ENCODE data around the gene PPP1R10.

PPP1R10 gene

DNA sequence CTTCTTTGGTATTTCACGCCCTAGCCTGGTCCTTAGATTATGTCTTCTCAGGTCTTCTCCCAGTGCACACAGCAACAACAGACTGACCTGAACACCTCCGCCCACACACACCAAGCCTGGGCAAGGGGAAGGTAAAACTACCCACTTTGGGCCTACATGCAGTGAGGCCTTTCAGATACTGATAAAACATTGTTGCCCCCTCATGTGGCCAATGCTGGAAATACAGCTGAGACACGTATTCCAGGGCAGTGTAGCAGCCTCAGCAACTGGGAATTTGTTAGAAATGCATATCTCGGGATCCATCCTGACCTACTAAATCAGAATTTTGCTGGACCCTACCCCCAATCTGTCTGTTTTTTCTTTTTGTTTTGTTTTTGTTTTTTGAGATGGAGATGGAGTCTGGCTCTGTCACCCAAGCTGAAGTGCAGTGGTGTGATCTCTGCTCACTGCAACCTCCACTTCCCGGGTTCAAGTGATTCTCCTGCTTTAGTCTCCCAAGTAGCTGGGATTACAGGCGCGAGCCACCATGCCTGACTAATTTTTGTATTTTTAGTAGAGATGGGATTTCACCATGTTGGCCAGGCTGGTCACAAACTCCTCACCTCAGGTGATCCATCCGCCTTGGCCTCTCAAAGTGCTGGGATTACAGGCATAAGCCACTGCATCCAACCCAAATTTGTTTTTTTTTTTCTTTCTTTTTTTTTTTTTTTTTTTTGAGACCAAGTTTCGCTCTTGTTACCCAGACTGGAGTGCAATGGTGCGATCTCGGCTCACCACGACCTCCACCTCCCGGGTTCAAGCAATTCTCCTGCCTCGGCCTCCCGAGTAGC lies 19.5 kb downstream of the PPP1R10 start:
- peak; percentile 73 to 84 for DNase-seq

DNA sequence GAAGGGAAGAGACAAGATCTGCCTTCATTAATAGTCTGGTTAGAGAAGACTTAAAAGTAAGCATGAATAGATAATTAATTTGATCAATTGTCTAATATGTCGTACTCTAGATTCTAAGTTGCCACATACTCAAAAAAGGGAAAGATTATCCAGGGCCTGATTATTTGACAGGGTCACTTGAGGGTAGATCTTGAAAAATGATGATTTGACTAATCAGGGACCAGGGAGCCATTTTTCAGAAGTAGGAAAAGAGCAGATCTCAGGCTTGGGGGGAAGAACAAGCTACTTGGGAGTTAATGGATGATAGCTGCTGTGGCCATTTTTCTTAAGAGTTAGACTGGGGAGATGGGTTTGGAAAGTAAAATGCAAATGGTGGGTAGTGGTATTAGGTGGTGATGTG lies 24.8 kb downstream of the PPP1R10 start:
- no peak for DNase-seq

DNA sequence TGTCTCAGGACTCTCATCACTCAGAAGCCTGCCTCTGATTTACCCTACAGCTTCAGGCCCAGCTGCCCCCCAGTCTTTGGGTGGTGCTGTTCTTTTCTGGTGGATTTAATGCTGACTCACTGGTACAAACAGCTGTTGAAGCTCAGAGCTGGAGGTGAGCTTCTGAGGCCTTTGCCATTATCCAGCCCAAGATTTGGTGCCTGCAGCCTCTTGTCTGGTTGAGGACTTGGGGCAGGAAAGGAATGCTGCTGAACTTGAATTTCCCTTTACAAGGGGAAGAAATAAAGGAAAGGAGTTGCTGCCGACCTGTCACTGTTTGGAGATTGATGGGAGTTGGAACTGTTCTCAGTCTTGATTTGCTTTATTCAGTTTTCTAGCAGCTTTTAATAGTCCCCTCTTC lies 26.0 kb downstream of the PPP1R10 start:
- DNase-seq, result no peak

DNA sequence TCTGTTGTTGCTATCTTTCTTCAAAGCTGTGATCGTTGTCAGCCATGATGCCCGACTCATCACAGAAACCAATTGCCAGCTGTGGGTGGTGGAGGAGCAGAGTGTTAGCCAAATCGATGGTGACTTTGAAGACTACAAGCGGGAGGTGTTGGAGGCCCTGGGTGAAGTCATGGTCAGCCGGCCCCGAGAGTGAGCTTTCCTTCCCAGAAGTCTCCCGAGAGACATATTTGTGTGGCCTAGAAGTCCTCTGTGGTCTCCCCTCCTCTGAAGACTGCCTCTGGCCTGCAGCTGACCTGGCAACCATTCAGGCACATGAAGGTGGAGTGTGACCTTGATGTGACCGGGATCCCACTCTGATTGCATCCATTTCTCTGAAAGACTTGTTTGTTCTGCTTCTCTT lies 26.5 kb downstream of the PPP1R10 start:
- no peak for DNase-seq

DNA sequence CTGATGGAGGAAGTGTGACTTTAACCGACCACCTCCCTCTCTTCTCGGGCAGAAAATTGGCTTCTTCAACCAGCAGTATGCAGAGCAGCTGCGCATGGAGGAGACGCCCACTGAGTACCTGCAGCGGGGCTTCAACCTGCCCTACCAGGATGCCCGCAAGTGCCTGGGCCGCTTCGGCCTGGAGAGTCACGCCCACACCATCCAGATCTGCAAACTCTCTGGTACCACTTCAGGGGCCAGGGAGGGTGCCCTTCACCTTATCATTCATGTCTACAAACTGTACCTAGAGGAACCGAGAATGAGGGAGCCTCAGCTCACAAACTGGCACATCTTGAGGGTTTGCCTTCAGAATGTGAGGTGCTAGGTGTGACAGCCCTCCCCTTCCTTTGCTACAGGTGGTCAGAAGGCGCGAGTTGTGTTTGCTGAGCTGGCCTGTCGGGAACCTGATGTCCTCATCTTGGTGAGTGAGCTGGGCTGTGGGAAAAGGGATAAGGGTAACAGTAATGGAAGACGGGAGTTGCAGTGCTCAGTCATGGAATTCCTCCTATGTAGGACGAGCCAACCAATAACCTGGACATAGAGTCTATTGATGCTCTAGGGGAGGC lies 27.2 kb downstream of the PPP1R10 start:
- DNase-seq, result no peak

DNA sequence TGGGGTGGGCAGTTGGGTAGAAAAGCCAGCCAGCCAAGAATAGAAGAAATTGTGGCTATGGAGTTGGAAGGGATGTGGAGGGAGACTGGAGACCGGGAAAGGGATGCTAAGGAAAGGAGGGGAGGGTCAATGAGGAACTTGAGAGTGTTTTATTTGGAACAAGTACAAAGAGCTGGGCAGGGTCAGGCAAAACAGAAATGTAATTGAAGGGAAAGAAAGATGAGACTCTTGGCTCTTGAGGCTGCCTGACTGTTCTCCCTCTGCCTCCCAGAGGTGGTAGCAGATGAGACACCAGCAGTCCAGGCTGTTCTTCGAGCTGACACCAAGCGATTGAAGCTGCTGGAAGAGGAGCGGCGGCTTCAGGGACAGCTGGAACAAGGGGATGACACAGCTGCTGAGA lies 33.1 kb downstream of the PPP1R10 start:
- DNase-seq, result no peak

DNA sequence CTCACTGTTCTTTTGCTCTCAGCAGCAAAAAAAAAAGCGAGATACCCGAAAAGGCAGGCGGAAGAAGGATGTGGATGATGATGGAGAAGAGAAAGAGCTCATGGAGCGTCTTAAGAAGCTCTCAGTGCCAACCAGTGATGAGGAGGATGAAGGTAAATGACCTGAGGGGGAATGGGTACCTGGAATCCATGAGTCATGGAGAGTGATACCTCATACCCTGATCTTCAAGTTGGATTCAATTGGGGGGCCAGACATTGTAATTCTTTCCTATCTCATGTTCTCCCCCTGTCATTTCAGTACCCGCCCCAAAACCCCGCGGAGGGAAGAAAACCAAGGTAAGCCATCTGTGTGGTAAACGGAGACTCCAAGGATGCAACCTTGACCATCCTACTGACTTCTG lies 39.0 kb downstream of the PPP1R10 start:
- no peak for DNase-seq

DNA sequence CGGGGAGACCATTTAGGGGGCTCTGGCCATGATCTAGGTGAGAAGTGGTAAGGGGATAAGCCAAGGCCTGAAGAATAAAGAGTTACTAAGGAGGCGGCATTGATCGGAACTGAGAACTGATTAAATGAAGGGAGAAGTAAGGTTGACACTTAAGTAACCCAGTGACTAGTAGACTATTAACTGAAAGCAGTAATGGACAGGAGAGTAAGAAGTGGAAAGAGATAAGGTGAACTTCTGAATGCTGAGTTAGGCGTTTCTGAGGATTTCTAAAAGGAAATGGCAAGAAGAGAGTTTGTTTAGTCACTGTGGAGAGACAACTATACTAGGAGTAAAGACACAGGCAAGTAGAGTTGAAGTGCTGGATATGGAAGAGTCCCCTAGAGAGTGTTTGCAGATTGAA lies 43.9 kb downstream of the PPP1R10 start:
- DNase-seq, result no peak

DNA sequence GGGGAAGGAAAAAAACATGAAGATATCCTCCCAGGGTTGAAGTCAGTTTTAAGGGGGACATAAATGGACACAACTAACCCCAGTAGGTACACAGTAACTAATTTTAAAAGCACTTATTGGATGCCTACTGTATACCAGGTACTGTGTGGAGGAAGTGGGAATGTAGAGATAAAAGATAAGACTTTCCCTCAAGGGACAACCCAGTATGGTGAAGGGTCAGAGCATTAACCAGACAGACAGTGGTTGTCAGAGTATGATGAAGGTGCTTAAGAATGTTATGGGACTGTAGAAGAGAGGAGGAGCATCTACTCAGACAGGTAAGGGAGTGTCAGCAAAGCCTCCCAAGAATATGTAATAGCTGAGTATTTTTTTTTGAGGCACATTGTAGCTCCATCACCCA lies 44.9 kb downstream of the PPP1R10 start:
- DNase-seq, result no peak

DNA sequence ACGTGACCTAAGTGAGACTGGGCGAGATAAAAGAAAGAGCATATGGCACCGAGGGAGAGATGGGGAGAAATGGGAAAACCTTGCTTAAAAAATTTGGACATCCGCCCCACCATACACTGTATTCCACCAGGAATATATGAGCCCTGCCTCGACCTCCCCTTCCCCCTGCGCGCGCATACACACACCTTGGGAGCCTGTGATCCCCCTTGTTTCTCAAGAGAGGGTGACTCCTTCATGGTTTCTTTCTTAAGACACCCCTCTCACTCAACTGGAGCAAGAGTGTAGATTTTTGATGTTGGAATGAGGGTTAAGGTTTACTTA lies 45.3 kb downstream of the PPP1R10 start:
- no peak for DNase-seq

DNA sequence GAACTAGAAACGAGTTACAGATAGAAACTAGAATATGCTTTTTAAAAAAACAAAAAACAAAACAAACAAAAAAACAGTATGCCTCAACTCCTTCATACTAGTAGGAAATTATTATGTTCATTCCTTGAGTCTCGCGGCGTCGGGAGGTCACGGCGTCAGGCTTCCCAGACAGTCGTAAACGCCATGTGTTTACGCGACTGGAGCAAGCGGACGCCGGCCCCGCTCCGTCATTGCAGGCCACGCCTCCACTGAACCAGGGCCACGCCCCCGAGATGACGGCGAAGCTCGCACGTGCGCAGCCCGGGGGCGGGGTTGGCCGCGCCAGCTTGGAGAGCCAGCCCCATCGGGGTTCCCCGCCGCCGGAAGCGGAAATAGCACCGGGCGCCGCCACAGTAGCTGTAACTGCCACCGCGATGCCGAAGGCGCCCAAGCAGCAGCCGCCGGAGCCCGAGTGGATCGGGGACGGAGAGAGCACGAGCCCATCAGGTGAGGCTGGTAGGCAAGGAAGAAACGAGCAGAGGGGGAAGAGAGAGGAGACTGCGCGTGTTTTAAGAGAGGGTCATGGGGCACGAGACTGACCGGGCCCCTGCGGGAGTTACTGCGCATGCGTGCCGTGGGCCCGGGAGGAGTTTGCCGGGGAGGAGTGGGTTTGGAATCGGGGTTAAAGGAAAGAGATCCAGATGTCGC lies 45.8 kb downstream of the PPP1R10 start, which contains the start of gene ABCF1:
Gene ABCF1, plus strand, starts transcription at position 368 of the 687 bp plus-strand sequence. Its CDS starts 46 bp downstream, at position 414.
- peak; percentile 98 to 99 for DNase-seq

DNA sequence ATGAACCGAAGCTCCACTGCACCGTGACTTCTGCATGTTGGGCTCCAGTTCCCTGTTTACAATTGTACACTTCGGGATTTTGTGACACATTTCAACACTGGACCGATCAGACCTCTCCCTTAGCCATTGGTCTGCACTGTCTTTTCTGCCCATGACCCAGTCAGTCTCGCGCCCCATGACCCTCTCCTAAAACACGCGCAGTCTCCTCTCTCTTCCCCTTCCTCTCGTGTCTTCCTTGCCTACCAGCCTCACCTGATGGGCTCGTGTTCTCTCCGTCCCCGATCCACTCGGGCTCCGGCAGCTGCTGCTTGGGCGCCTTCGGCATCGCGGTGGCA lies 46.3 kb downstream of the PPP1R10 start:
- DNase-seq, result no peak

DNA sequence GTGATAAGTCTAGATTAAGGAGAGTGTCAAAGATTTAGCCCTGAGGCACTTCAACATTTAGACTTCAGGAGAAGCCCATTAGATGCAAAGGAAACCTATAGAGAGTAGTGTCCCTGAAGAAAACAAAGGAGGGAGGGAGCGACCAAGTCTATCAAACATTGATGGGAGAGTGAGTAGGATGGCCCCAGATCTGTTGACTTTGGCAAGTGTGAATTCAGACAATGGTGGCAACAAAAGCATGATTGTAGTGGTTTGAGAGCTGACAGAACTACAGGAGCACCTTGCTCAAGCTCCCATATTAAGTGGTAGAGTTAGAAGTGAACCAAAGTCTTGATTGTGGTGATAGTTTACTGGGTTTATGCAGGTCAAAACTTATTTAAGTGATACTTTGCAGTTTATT lies 46.8 kb downstream of the PPP1R10 start:
- no peak for DNase-seq

DNA sequence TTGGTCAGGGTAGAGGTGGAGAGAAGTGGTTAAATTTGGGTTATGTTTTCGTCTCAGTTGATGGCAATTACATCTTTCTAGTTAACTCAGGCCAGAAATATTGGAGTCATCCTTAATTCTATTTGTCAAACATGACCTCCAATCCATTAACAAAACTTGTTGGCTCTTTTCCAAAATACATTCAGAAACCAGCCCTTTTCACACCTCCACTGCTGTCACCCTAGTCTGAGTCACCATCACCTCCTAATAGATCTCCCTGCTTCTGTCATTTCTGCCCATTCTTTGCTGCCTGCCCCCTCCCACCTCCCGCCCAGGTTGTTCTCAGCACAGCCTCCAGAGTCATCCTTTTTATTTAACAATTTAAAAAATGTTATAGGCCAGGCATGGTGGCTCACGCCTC lies 48.8 kb downstream of the PPP1R10 start:
- DNase-seq, result peak; percentile 7 to 48

DNA sequence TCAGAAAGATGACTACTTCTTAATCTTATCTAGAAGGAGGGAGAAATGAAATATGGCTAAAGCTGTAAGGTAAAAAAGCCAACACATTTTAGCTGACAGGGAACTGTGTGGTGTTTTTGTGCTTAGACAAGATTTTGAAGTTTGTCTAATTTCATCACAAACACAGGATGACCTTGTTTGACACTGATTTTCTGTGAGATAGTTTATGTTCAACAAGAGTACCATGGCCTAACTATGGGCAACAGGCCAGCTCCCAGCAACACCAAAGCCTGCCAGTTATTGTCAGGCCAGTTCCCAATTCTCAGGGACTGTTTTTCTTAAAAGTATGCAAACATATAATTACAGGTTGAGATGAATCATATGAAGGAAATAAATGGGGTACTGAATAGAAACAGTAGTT lies 51.3 kb downstream of the PPP1R10 start:
- DNase-seq, result no peak

DNA sequence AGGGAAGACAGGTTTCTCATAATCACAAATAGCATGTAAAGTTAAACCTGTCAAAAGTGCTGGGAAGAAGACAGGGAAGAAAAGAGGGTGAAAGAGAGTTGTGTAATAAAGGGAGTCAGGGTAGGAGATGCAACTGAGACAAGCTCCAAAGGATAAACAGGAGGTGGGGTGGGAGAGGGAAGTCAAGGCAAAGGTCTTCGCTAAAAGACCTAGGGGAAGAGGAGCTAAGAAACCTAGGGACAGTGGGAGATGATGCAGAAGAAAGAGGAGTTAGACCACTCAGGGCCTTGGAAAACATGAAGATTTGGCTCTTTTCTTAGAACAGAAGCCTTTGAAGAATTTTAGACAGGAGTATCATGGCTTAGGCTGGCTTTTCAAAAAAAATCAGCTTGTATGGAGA lies 52.9 kb downstream of the PPP1R10 start:
- DNase-seq, result no peak

DNA sequence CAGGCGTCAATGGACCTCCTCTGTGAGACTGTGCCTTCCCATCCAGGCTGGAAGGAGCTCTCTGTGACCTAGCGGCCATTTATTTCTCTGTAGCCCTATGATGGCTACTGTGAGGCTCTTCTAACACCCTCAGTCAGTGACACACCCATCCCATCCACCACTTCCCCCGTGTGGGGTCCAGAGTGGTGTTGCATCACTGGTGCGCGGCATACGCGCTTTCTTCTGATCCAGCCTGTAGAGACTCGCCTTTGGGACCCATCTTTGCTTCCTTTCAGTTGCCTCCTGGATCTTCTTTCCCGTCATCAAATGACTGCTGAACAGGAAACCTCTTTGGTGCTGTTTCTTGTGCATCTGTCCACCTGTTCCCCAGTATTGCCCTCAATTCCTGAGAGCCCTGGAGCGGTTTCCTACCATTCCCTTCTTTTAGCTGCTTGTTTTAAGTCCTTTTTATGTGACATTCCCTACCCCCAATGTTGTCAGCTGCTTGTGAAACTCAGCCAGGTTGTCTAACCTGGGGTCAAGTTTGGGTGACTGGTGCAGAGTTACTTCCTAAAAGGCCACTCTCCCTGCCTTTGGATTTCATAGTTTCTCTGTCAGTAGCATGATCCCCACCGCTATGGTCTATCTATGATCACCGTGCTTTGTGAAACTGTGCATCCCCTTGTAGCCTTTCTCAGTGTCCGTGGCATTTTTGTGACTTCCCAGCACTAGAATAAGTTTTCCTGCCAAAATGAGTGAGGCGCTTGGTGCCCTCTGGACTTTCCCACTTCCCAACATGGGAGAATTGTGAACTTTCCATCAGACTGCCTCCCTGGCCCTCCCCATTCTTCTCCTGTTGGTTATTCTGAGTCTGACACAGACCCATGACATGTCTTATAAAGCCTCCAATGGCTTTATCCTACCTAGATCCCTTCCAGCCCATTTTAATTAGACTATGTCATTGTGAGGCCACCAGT lies 54.3 kb downstream of the PPP1R10 start:
- DNase-seq, result no peak

DNA sequence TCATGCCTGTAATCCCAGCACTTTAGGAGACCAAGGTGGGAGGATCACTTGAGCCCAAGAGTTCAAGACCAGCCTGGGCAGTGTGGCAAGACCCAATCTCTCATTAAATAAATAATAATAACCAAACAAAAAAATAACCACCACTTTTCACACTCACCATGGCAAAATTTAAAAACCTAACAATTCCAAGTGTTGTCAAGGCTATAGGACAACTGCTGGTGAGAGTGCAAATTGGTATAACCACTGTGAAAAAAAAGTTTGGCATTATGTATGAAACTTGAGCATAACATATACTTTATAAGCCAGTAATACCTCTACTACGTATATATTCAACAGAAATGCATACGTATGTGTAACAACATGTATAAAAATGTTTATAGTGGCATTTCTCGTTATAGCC lies 56.1 kb downstream of the PPP1R10 start:
- no peak for DNase-seq

DNA sequence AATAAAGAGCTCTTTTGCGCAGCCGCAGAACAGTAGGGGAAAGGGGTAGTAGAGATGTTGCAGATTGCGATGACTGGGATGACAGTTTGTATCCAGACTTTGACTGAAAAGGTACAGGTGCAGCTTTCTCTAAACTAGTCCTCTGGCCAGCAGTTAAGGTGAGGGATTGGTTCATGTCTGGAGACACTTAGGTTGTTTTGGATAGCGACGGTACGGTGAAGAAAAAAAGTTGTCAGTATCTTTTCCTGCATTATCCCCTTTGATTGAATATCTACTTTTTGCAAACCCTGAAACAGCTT lies 59.4 kb downstream of the PPP1R10 start:
- peak; percentile 68 to 69 for DNase-seq

DNA sequence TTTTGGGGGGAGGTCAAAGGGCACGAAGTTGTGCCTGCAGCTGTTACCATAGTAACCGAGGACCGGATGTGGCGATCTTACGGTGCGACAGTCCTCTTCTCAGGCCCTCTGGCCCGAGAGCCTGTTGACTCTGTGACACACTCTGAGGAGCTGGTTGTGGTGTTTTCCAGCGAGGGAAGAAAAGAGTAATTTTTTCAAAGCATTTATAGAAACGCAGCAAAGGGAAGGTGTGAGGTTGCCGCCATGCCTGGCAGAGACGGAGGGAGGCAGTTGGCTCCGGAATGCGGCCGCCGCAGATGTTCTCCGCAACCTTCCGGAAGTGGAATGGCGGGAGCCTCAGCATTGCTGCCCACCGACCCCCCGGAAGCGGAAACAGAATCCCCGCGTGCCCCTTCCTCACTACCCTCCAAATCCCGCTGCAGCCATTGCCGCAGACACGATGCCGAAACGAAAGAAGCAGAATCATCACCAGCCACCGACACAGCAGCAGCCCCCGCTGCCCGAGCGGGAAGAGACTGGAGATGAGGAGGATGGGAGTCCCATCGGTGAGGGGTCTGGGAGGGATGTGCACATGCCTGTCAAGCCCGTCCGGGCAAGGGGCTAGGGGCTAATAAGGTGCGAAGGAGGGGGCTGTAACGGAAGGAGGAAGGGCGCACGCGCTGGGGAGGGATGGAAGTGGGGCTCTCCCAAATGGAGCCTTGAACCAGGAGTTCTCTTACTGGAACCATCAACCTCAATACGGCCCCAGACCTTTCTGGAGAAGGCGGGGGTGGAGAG lies 59.9 kb downstream of the PPP1R10 start, which contains the start of gene PRR3:
Gene PRR3, plus strand, starts transcription at position 390 of the 777 bp plus-strand sequence. Its CDS starts 50 bp downstream, at position 440.
- peak; percentile 92 to 93 for DNase-seq

DNA sequence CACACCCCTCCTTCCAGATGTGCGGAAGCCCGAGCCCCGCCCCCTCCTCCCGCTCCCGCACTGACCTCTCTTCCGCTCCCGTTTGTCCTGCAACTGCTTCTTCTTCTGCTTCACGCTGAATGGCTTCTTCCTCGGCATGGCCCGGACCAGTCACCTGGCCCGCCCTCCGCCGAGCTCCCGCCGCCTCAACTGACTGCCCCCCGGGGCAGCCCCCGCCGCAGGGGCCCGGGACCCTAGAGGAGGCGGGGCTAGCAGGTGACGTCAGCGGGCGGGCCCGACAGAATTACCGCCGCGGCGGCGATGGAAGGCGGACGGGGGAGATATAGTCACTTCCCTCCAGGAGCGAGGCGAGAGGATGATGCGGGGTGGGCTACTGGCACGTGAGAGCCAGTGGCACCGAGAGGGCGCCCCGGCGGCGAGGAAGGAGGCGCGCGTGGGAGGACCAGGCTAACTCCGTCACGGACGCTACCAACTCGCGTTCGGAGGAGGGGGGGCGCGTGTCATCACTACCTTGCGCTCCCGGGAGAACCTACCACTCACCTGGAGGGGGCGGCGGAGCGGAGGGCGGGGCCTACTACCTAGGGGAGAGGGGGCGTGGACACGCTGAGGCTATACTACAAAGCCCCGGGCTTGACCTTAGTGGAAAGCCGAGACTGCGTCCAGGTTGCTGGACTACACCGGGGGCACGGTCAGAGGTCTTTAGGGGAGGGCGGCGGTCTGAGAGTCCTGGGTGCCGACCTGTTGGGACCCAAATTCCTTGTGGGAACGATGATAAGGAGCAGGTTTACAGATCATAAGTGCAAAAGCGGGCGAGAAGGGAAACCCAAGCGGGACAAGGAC lies 60.8 kb downstream of the PPP1R10 start, which contains the start of gene GNL1:
Gene GNL1, minus strand, starts transcription at position 424 of the 840 bp plus-strand sequence. Its CDS starts 286 bp downstream, at position 138.
- peak; percentile 97 to 98 for DNase-seq

DNA sequence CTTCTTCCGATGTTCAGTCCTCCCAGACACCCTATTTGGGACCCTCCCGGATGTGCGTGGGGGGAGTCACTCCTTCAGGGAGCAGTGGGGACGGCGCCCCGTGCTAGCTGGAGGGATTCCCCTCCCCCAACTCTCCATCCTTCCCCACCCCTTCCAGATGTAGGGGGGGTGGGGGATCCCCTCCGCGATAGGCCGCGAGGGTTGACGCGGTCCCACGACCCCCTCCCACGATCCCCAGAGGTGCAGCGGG lies 61.3 kb downstream of the PPP1R10 start:
- no peak for DNase-seq

All from CD4-positive, alpha-beta T cell treated with Interleukin-1 beta for 1 hour (primary cell).